Thymus (tissue), 11 donors: ENCODE results near the gene PPFIA2. TPM values are rescaled to one million over a fixed set of nuclear protein-coding genes. Genes with fewer than 3 reads are reported as not detected.

Source experiments
- DNase-seq, 9 donors: peaks; one replicate each; pipeline ENCODE4 v3.0.0-alpha.2; 2013; ENCODE audit warnings: low spot score in 9 of 9, low read depth in 6 of 9, missing footprints in 1 of 9
- H3K27ac ChIP-seq, 2 donors: one replicate each; pipeline ENCODE4 v1.5.1; 2013; ENCODE audit warnings: control low read depth in 1 of 2, low read depth in 1 of 2, low read length in 1 of 2, mild to moderate bottlenecking in 1 of 2, moderate library complexity in 1 of 2
- H3K27me3 ChIP-seq, 2 donors: one replicate each; pipeline ENCODE4 v1.5.1; 2013; ENCODE audit warnings: low read length in 1 of 2; ENCODE audit not compliant: control insufficient read depth in 2 of 2, insufficient read depth in 1 of 2
- H3K36me3 ChIP-seq, 2 donors: one replicate each; pipeline ENCODE4 v1.5.1; 2013; ENCODE audit warnings: low read length in 1 of 2, mild to moderate bottlenecking in 1 of 2, moderate library complexity in 1 of 2; ENCODE audit not compliant: control insufficient read depth in 2 of 2, insufficient read depth in 2 of 2
- H3K4me1 ChIP-seq, 2 donors: one replicate each; pipeline ENCODE4 v1.5.1; 2013; ENCODE audit warnings: low read length in 2 of 2; ENCODE audit not compliant: control insufficient read depth in 2 of 2, insufficient read depth in 2 of 2
- H3K4me3 ChIP-seq, 2 donors: one replicate each; pipeline ENCODE4 v1.5.1; 2013; ENCODE audit warnings: low read length in 2 of 2, control low read depth in 1 of 2, mild to moderate bottlenecking in 1 of 2
- H3K9me3 ChIP-seq, 2 donors: one replicate each; pipeline ENCODE4 v1.5.1; 2013; ENCODE audit warnings: low read length in 1 of 2, mild to moderate bottlenecking in 1 of 2; ENCODE audit not compliant: control insufficient read depth in 2 of 2, insufficient read depth in 1 of 2
- WGBS: extraction: QIAGEN DNeasy Blood & Tissue Kit; methylation state at CpG from one replicate; pipeline ENCODE4 v1.1.7; 2013; 5-methylcytosine and 5-hydroxymethylcytosine counted together
- polyA plus RNA-seq: library from polyadenylated mRNA; stranded (reverse); fragments of 200-250 nt; gene quantifications from one replicate; pipeline ENCODE4 v1.2.3, GENCODE V29; 2013
- total RNA-seq: library from RNA; stranded (reverse); fragments of 120-200 nt; gene quantifications from one replicate; pipeline ENCODE4 v1.2.4, GENCODE V29; 2013
- donor health status: healthy.

The PPFIA2 gene
- total and polyA plus RNA-seq, 2 donors, result 0.23 to 0.24 TPM

GRCh38 chr12:81403348-81403747 is 355.8 kb downstream of the PPFIA2 start:
- no peaks in the 10 kb centered on the region for H3K9me3 ChIP-seq
- DNase-seq, result no peak
- H3K4me1 ChIP-seq, result no peaks in the 10 kb centered on the region
- no peak overlapping the region for H3K27ac ChIP-seq
- no peak overlapping the region for H3K4me3 ChIP-seq
- WGBS, result 94% methylated on average over 1 of the region's 1 CpG
- H3K27me3 ChIP-seq, result no peaks in the 10 kb centered on the region
- H3K36me3 ChIP-seq, result no peaks in the 10 kb centered on the region

- DNase-seq, result no peak
- Histone ChIP-seq H3K27ac (no peak overlapping the region), H3K36me3 (no peaks in the 10 kb centered on the region), H3K4me3 (no peak overlapping the region), H3K4me1 (no peaks in the 10 kb centered on the region), H3K27me3 (no peaks in the 10 kb centered on the region), H3K9me3 (no peaks in the 10 kb centered on the region)
- WGBS, result 96% methylated on average over 2 of the region's 2 CpGs
Observed at GRCh38 chr12:81401241-81401640, 357.9 kb downstream of the PPFIA2 start.

- Histone ChIP-seq H3K4me1 (no peaks in the 10 kb centered on the region), H3K9me3 (no peaks in the 10 kb centered on the region), H3K36me3 (no peaks in the 10 kb centered on the region), H3K27me3 (no peaks in the 10 kb centered on the region), H3K4me3 (no peak overlapping the region), H3K27ac (no peak overlapping the region)
- DNase-seq, result no peak
- 96% methylated on average over 1 of the region's 1 CpG for WGBS
Observed at GRCh38 chr12:81400024-81400423, 359.1 kb downstream of the PPFIA2 start.

- H3K4me3 ChIP-seq, result no peak overlapping the region
- 78% methylated on average over 3 of the region's 3 CpGs for WGBS
- no peak overlapping the region for H3K27ac ChIP-seq
- no peaks in the 10 kb centered on the region for H3K36me3 ChIP-seq
- no peaks in the 10 kb centered on the region for H3K27me3 ChIP-seq
- DNase-seq, result no peak
- H3K4me1 ChIP-seq, result no peaks in the 10 kb centered on the region
- no peaks in the 10 kb centered on the region for H3K9me3 ChIP-seq
Observed at GRCh38 chr12:81395431-81395830, 363.7 kb downstream of the PPFIA2 start.

GRCh38 chr12:81389550-81390099 is 369.5 kb downstream of the PPFIA2 start:
- Histone ChIP-seq H3K27me3 (no peaks in the 10 kb centered on the region), H3K27ac (no peak overlapping the region), H3K36me3 (no peaks in the 10 kb centered on the region), H3K4me3 (no peak overlapping the region), H3K9me3 (no peaks in the 10 kb centered on the region), H3K4me1 (no peaks in the 10 kb centered on the region)
- WGBS, result 94% methylated on average over 7 of the region's 7 CpGs
- DNase-seq, result no peak

GRCh38 chr12:81386101-81386500 is 373.0 kb downstream of the PPFIA2 start:
- no peak overlapping the region for H3K27ac ChIP-seq
- H3K4me3 ChIP-seq, result no peak overlapping the region
- no peaks in the 10 kb centered on the region for H3K27me3 ChIP-seq
- H3K36me3 ChIP-seq, result no peaks in the 10 kb centered on the region
- DNase-seq, result no peak
- H3K9me3 ChIP-seq, result no peaks in the 10 kb centered on the region
- WGBS, result 98% methylated on average over 1 of the region's 1 CpG
- no peaks in the 10 kb centered on the region for H3K4me1 ChIP-seq

- H3K4me1 ChIP-seq, result no peaks in the 10 kb centered on the region
- no peak overlapping the region for H3K4me3 ChIP-seq
- no peaks in the 10 kb centered on the region for H3K36me3 ChIP-seq
- no peaks in the 10 kb centered on the region for H3K27me3 ChIP-seq
- 92% methylated on average over 1 of the region's 1 CpG for WGBS
- H3K27ac ChIP-seq, result no peak overlapping the region
- H3K9me3 ChIP-seq, result no peaks in the 10 kb centered on the region
- no peak for DNase-seq
Observed at GRCh38 chr12:81381951-81382350, 377.2 kb downstream of the PPFIA2 start.

- WGBS, result 90% methylated on average over 4 of the region's 4 CpGs
- no peaks in the 10 kb centered on the region for H3K9me3 ChIP-seq
- DNase-seq, result no peak
- H3K4me3 ChIP-seq, result no peak overlapping the region
- no peaks in the 10 kb centered on the region for H3K4me1 ChIP-seq
- no peak overlapping the region for H3K27ac ChIP-seq
- no peaks in the 10 kb centered on the region for H3K36me3 ChIP-seq
- H3K27me3 ChIP-seq, result no peaks in the 10 kb centered on the region
Observed at GRCh38 chr12:81378601-81379285, 380.4 kb downstream of the PPFIA2 start.

- DNase-seq, result no peak
- WGBS, result 93% methylated on average over 4 of the region's 4 CpGs
- H3K4me3 ChIP-seq, result no peak overlapping the region
Observed at GRCh38 chr12:81377771-81378170, 381.4 kb downstream of the PPFIA2 start.

More at GRCh38 chr12:81377771-81378170, 381.4 kb downstream of the PPFIA2 start:
- no peaks in the 10 kb centered on the region for H3K9me3 ChIP-seq
- no peaks in the 10 kb centered on the region for H3K27me3 ChIP-seq
- H3K4me1 ChIP-seq, result no peaks in the 10 kb centered on the region
- H3K27ac ChIP-seq, result no peak overlapping the region
- H3K36me3 ChIP-seq, result no peaks in the 10 kb centered on the region
